Retina (tissue), 1 donor: Measurements from ENCODE around the gene PIK3R2.
"Not testable (repeated sequence)": the region's sequence is repeated elsewhere in the genome, so short reads cannot be mapped to it uniquely, and the experiment has no call there.

Experiments used
- DNase-seq: peaks from one replicate; pipeline ENCODE4 v3.0.0-alpha.2; 2016

PIK3R2 gene

DNA sequence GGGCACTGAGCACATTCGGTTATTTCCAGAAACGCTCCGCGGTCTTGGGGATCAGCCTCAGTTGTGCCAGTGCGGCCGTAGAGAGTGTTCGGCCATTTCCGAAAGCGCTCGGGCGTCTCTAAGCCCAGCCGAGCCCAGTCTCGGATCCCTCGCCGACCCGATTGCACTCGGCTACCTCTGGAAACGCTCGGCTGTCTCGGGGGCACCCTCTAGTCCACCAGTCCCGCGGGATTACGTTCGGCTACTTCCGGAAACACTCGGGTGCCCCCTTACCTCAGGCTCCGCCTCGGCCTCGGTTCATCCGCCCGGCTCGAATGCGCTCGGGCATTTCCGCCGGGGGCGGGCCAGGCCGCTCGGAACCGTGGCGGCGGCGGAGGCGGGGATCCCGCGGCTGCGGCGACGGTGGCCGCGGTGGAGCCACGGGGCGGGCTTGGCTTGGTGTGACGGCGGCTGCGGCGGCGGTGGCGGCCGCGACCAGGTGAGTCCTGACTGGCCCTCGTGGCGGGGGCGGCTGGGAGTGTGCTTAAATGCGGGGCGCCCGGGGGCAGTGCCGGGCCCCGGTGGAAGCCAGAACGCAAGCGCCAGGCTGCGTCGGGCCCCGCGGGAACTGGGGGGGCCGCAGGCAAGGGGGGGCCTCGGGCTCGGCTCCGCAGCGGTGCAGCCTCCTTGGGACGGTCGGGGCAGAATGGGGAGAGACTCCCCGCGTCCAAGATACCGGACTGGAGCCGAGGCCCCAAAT, at the start of gene PIK3R2:
TSS of gene PIK3R2 (plus strand) at position 347 of the 739 bp plus-strand sequence. CDS start 2,717 bp downstream, outside the sequence.
- peak; percentile 100 for DNase-seq

DNA sequence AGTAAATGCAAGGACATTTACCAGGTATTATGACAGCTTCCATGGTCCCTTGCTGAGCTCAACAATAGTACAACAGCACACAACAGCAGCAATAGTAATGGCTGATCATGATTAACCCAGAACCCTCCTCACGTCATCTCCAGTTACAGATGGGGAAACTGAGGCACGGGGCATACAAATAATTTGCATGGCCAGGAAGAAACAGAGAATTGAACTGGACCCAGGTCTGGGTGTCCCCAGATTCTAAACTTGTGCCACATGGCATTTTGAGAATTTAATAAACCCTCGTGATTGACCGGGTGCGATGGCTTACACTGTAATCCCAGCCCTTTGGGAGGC, 48.2 kb upstream of the PIK3R2 start:
- DNase-seq, result no peak

DNA sequence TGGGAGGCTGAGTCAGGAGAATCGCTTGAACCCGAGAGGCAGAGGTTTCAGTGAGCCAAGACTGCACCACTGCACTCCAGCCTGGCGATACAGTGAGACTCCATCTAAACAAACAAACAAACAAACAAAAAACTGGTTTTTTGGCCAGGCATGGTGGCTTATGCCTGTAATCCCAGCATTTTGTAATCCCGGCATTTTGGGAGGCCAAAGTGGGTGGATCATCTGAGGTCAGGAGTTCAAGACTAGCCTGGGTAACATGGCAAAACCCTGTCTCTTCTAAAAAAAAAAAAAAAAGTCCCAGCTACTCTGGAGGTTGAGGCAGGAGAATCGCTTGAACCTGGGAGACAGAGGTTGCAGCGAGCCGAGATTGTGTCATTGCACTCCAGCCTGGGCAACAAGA, 47.7 kb upstream of the PIK3R2 start:
- DNase-seq, result not testable (repeated sequence)

DNA sequence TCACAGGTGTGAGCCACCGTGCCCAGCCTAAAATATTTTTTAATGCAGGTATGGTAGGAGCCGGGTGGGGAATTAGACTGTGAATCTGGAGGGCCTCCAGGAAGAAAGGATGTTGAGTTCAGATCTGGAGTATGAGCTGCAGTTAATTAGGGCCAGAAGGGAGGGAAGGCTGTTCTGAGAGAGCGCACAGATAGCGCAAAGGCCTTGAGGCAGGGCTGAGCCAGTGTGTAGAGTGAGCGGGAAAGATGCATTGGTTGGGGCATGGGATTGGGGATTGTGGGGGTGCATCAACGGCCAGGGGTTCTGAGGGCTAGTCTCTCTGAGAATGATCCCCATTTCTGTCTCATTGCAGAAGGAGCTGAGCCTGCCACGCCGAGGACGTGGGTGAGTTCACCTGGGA, 45.7 kb upstream of the PIK3R2 start:
- DNase-seq, result no peak

DNA sequence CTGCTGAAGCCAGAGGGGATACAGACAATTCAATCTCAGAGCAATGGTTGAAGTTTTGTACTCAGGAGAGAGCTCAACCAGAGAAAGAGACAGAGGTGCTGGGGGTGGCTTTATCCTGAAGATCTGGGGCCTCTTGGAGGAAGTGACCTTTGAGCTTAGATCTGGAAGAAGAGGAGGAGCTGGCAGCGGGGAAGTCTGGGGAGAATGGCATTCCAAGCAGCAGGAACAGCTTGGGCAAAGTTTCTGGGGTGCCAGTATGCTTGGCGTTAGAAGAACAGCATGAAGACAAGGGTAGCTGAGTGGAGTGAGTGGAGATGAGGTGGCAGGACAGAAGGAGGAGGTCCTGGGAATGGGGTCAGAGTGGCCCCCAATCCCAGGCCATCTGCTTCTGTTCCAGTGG, 44.1 kb upstream of the PIK3R2 start:
- DNase-seq, result no peak

DNA sequence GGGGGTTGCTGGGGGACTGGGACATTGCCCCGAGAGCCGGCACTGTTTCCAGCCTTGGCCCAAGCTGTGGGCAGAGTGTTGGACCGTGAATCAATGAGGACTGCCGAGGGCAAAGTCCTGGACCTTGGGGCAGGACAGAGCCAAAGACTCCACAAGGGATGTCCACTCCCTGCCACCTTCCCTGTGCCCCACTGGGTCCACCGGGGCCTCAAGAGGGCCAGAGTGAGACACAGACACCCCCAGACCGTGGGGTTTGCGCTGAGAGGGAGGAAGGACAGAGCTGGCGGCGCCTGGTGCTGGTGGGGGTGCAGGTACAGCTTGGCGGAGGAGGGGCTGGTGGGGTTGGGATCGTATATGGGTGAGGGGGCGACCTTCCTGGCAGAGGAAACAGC, 43.6 kb upstream of the PIK3R2 start:
- DNase-seq, result no peak

DNA sequence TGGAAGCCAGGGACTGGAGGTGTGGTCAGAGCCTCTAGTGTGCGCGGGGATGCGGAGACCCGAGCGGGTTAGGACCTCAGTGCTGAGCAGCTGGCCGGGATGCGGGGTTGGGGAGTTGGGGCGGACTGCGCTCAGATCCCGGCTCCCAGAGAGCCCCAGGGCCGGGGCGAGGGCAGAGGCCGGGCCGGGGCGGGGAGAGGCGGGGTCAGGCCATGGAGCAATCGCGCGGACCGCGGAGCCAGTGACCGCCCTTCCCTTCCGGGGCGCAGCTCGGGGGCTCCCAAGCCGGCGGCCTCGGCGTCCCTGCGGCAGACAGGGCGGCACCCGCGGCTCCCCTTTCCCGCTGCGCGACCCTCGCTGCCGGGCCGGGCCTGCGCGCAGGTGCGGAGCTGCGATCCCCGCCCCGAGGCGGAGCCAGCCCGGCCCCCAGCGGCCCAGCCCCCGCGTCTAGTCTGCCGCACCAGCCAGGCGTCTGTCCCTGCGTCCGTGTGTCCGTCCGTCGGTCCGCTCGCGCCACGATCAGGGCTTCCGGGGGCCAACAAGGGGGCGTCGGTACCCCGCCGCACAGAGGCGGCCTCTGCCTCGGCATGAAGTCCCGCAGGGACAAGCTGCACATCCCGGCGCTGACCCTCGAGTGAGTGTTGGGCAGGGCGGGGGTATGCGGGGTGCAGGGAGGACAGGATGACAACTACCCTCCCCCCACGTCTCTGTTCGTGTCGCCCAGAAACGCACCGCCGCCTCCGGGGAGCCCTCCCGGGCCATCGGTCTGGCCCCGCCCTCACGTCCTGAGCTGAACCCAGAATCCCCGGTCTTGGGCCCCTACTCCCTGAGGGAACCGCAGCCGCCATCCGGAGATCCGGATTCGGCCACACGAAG, 43.0 kb upstream of the PIK3R2 start:
- DNase-seq, result peak; percentile 61

DNA sequence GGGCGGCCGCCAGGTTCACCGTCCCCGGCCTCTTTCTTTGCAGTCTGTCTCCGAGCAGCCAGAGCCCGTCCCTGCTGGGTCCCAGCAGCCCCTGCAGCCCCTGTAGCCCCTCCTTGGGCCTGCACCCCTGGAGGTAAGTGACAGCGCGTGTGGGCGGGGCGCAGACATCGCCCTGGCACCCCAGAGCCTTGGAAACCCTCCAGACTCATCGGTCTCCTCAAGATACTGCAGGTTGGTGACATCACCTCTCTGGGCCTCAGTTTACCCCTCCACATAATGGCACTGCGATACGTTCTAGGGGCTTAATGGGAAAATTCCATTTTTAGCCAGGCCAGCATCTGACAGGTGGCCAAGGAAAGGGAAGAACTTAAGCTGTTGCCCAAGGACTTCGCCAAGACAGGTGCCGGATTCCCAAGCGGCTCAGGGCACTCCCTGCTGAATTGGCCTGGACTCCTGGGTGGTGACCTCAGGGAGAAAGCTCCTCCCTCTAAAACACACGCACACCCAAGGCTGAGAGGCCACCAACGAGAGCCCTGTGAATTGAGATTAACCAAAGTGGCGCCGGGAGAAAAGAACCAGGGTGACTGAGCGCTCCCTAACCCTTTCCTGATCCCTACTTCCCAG, 42.2 kb upstream of the PIK3R2 start:
- DNase-seq, result no peak

DNA sequence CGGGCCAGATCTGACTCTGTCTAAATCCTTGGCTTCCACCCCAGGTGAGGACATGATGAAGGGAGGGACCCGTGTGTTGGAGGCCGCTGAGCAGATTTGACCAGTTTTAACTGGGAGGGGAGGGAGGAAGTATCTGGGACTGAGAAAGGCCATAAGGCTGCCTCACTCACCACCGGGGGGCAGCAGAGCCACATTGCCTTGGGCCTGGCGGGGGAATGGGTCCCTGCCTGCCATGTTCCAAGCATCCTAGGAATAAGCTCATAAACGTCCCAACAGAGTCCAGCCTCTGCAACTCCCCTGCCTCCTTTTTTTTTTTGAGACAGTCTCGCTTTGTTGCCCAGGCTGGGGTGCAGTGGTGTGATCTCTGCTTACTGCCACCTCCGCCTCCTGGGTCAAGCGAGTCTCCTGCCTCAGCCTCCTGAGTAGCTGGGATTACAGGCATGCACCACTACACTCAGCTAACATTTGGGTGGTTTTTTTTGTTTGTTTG, 39.9 kb upstream of the PIK3R2 start:
- peak; percentile 81 for DNase-seq

DNA sequence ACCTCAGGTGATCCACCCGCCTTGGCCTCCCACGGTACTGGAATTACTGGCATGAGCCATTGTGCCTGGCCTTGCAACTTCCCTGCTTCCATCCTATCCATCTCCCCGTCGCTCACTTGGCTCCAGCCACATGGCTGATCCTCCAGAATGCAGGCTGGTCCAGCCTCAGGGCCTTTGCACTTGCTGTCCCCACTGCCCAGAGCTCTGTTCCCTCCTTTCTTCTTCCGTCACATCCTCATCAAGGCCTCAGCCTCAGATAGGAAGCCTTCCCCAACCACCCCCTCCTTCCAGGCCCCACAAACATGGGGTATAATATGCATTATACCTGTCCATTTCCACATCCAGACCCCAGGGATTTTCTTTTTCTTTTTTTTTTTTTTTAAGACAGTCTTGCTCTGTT, 39.1 kb upstream of the PIK3R2 start:
- DNase-seq, result no peak

DNA sequence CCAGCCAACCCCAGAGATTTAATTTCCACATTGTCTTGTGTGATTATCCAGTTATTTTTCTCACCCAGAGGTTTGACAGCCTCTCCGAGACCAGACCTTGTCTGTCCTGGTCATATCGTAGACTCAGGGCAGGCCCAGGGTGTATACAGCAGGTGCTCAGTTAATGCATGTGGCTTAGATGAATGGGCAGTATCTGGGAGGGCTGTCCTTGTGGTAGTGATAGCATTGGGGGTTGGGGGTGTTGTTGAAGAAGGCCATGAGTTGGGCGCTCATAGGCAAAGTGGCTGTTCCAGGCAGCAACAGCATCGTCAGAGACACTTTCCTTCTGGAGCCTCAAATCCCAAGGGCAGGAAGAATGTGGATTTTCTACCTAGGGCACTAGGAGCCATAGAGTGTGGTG, 38.5 kb upstream of the PIK3R2 start:
- DNase-seq, result no peak

DNA sequence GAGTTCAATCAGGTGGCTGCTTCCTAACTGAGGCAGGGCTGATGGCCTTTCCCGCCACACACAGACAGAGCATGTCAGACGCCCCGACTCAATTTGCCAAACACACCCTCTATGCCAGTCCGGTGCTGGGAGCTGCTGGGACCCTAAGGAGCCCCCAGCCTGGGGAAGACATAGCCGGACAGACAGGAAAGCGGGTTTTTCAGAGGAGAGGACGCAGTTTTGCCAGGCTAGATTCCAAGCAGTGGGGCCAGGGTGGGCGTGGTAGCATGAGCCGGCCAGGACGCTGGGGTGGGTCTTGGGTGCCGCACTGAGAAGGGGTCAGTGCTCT, 35.6 kb upstream of the PIK3R2 start:
- DNase-seq, result no peak

DNA sequence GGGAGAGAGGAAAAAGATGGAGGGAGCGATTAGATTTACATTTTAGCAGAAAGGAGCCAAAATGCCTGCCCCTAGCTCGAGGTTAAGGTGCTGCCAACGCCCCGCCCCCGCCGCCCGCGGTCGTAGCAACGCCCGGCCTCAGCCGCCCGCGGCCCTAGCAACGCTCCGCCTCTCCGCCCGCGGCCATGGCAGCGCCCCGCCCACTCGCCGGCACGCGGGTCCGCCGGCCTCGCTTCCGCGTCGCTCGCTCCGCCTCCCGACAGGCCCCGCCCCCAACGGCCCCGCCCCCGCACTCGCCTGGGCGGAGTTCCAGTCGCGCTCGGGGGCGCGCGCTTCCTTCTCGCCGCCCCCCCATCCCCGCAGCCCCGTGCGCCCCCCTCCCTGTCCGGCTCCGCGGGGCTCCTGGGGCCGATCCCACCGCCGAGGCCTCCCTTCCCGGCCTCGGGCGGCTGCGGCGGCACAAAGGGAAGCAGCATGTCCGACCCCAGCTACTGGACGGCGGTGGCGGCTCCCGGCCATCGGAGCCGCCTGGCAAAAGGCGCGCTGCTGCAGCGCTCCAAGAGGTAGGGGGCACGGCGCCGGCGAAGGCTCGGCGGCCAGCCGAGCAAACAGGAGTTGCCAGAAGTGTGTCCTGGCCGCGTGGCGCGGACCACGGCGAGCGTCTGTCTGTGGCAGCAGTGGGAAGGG, 35.1 kb upstream of the PIK3R2 start:
- DNase-seq, result peak; percentile 87

DNA sequence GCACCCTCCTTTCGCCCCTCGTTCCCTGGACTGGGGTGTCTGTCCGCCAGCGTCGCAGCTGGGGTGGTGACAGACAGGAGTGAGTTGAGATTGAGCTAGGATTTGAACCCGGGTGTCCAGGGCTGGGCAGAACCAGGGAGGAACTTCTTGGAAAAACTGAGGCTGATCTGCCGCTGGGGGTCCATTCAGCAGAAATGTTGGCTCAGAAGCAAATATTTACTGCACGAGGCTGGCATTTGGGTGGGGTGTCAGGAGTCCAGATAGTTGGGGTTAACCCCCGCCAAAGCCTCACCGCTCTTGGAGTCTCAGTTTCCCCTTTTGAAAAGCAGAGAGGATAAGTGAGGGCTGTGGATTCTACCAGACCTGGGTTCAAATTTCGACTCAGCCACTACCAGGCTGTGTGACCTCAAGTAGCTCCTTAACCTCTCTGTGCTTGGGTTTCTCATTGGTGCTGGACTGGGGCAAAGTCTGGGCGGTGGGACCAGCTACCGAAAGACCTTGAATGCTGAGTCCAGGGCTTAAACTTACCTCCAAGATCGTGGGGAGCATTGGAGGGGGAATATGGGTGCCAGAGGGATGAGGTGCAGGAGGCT, 34.4 kb upstream of the PIK3R2 start:
- no peak for DNase-seq

DNA sequence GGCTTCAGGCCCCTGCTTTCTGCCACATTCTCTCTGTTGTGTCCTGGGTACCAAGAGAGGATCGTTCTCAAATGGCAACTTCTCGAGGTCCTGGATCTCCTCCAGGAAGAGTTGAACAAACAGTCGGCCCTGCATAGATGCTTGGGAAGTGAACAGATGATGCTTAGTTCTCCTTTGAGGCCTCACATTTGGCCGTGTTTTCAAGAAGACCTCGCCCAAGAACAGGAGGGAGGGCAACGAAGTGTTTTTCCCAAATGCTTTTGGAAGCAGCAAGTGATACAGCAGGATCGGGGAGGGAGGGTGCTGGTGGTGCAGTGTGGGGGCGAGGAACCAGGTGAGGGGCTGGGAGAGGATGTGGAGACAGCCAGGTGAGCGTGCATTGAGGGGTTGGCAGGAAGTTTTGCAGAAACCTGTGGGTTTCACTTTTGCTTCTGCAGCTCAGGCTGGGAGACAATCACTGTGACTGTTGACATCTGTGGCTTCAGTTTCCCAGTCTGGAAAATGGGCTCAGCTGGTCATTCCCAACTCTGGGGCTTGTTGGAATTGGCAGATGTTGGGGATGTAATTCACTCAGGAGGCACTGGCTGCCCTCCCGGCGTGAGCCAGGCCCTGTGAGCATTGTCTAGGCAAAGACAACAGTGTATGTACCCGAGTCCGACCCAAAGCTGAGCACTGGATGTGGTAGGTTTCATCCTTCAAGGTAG, 33.8 kb upstream of the PIK3R2 start:
- DNase-seq, result no peak

DNA sequence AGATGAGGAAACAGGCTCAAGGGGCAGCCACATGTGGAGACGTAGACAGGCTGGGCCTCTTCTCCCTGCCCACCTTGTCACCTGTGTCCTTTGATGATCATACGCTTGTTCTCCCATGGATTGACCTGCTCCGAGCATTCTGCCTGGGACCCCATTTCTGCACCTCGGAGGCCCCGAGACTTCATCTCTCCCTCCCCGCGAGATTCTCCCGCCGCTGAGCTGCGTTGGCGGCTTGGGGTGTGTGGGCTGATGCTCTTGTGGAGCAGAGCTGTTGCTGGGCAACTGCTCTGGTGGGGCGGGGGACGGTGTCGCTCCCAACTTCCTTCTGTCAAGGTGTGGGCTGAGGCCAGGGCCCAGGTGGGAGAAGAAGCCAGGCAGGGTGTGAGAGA, 33.3 kb upstream of the PIK3R2 start:
- no peak for DNase-seq

DNA sequence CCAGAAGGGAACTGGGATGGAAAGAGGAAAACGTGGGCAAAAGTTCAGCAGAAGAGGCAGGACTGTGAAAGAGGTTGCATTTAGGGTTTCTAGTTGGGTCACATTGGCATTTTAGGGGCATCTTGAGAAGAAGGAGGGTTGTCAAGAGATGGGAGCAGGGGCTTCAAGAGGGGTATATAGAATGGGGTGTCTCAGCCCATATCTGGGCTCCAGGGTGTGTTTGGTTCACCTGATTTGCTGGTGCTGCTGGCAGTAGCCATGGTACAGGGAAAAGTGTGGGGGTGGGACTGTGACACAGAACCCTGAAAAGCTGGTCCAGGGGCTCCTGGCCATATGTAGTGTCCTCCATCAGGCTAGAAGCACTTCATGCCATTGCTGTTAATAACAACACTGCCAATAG, 32.8 kb upstream of the PIK3R2 start:
- no peak for DNase-seq

DNA sequence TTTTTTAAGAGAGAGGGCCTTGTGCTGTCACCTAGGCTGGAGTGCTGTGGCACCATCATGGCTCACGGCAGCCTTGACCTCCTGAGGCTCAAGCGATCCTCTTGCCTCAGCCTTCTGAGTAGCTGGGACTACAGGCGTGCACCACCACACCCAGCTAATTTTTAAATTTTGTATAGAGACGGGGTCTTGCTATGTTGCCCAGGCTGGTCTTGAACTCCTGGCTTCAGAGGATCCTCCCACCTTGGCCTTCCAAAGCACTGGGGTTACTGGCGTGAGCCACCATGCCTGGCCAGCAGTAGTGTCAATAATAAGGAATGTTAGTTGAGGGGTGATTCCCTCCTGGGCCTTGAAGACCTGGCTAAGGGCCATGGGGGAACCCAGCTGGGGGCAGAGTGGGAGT, 31.8 kb upstream of the PIK3R2 start:
- DNase-seq, result no peak

DNA sequence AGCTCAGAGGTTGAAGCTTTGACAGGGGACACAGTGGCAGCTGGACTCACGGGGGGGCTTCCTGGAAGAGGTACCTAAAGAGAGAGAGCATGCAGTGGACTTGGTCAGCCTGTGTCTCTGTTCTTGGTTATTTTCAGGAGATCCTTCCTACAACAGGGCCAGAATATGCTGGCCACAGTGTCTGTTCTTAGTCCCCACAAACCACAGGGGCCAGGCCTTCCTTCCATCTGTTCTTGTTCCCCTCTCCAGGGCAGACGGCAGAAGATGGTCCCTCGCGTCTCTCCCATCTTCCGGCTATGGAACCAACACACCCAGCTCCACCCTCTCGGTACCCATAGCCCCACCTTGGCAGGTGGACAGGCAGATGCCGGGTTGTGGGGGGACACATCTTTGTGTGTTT, 30.5 kb upstream of the PIK3R2 start:
- no peak for DNase-seq

DNA sequence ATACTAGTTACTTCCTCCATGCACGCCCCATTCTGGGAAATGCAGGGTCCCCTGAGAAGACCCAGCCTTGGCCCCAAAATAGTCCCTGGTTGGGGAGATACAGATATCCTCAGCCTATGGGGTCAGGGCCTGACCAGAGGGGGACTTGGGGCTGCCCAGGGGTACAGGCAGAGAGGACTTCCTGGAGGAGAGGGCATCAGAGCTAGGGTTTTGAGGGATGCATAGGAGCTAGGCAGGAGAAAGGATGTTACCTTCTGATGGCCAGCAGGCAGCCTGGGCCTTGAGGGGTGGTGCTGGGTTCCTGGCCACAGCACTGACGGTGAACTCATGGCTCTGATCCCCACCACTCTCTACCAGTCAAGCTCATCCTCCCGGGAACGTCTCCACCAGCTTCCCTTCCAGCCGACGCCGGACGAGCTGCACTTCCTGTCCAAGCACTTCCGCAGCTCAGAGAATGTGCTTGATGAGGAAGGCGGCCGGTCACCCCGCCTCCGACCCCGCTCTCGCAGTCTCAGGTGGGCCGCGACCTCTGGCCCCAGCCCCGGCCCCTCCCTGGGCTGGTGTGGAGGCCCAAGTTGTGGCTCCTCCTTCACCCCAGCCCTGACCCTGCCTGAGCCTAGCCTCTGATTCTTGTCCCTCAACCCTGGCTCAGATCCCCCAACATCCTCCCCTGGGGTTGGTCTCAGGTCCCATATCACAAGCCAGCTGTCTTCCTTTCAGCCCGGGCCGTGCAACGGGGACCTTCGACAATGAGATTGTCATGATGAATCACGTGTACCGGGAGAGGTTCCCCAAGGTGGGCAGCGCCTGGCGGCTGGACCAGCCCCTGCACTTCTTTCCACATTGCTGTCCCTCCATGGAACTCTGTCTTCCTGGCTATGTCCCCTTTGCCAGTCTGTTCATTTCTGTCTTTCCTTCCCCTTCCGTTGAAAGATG, 29.8 kb upstream of the PIK3R2 start:
- DNase-seq, result no peak

DNA sequence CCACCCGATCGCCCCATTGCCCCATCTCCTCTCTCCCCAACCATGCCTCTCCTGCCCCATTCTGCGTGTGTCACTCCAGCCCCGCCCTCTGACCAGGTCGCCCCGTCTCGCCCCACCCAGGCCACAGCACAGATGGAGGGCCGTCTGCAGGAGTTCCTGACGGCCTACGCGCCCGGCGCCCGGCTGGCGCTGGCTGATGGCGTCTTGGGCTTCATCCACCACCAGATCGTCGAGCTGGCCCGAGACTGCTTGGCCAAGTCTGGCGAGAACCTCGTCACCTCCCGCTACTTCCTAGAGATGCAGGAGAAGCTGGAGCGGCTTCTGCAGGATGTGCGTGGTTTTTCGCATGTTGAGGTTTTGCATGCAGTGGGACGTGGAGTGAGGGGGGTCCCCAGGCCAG, 29.1 kb upstream of the PIK3R2 start:
- DNase-seq, result no peak
